Adrenal gland (tissue), 5 donors: ENCODE measurements around the gene CELF2.

ENCODE experiments used
- CTCF ChIP-seq, 6 experiments: fragments of 450-650 bp in 4 of 6; fragments of 200-600 bp in 2 of 6; sonication (generic) in 1 of 6; IDR thresholded peaks; 1 replicate in 5 of 6; 2 replicates in 1 of 6; pipeline versions ENCODE4 v1.5.1 to v1.8.0; 2016 to 2021; ENCODE audit warnings: antibody characterized with exemption in 6 of 6, mild to moderate bottlenecking in 2 of 6, moderate library complexity in 1 of 6
- POLR2A ChIP-seq, 2 donors: fragments of 450-650 bp; IDR thresholded peaks; one replicate each; pipeline ENCODE4 v1.6.1; 2017; ENCODE audit warnings: antibody characterized with exemption in 2 of 2, mild to moderate bottlenecking in 2 of 2, moderate library complexity in 1 of 2
- donor health status: DM: no; HTN: no; CAD: no.

- no peak for TF ChIP-seq CTCF (IDR thresholded peaks at IDR 0.05)
- no peak for TF ChIP-seq POLR2A (IDR thresholded peaks at IDR 0.05)
Measured at GRCh38 chr10:11017570-11018431, at the start of gene CELF2.
